H9 (cell line): ENCODE results near the gene YKT6. TPM values are rescaled to one million over a fixed set of nuclear protein-coding genes. Genes with fewer than 3 reads are reported as not detected.

ENCODE experiments used
- DNase-seq: peaks from one replicate; pipeline ENCODE4 v3.0.0-alpha.2; 2017
- H2AFZ ChIP-seq: one replicate; pipeline ENCODE4 v1.6.1; 2013; ENCODE audit warnings: mild to moderate bottlenecking, low read length, control low read depth, moderate library complexity
- H2AK5ac ChIP-seq: 2 replicates; pipeline ENCODE4 v1.6.1; 2013; ENCODE audit warnings: low read length, control low read depth, mixed read lengths; ENCODE audit not compliant: insufficient read length
- H2BK120ac ChIP-seq: one replicate; pipeline ENCODE4 v1.6.1; 2013; ENCODE audit warnings: low read depth, mild to moderate bottlenecking, low read length, control low read depth, inconsistent platforms; ENCODE audit not compliant: poor library complexity, severe bottlenecking
- H2BK12ac ChIP-seq: 2 replicates; pipeline ENCODE4 v1.6.1; 2013; ENCODE audit warnings: low read length, control low read depth, mixed read lengths, low read depth; ENCODE audit not compliant: insufficient read length
- H2BK15ac ChIP-seq: 2 replicates; pipeline ENCODE4 v1.6.1; 2013; ENCODE audit warnings: low read depth, low read length, control low read depth
- H2BK20ac ChIP-seq: one replicate; pipeline ENCODE4 v1.6.1; 2013; ENCODE audit warnings: low read depth, mild to moderate bottlenecking, low read length, control low read depth, inconsistent platforms; ENCODE audit not compliant: poor library complexity, severe bottlenecking
- H2BK5ac ChIP-seq: 2 replicates; pipeline ENCODE4 v1.6.1; 2013; ENCODE audit warnings: low read length, control low read depth, mixed read lengths; ENCODE audit not compliant: insufficient read length
- H3K14ac ChIP-seq: 2 replicates; pipeline ENCODE4 v1.6.1; 2013; ENCODE audit warnings: low read length, control low read depth; ENCODE audit not compliant: insufficient read depth
- H3K18ac ChIP-seq: 2 replicates; pipeline ENCODE4 v1.6.1; 2013; ENCODE audit warnings: low read depth, mild to moderate bottlenecking, mixed read lengths, low read length, control low read depth; ENCODE audit not compliant: insufficient read length
- H3K23ac ChIP-seq: 2 replicates; pipeline ENCODE4 v1.6.1; 2013; ENCODE audit warnings: low read length, control low read depth, mixed read lengths, low read depth; ENCODE audit not compliant: insufficient read length
- H3K23me2 ChIP-seq: 2 replicates; pipeline ENCODE4 v1.6.1; 2013; ENCODE audit warnings: low read depth, mild to moderate bottlenecking, mixed read lengths, low read length, control low read depth; ENCODE audit not compliant: insufficient read length, poor library complexity, severe bottlenecking
- H3K27ac ChIP-seq: 2 replicates; pipeline ENCODE4 v1.5.1; 2013; ENCODE audit warnings: low read length, control low read depth, mixed read lengths, low read depth; ENCODE audit not compliant: insufficient read length
- H3K27me3 ChIP-seq: 2 replicates; pipeline ENCODE4 v1.6.1; 2013; ENCODE audit warnings: low read length, control low read depth, inconsistent platforms; ENCODE audit not compliant: insufficient read depth
- H3K4ac ChIP-seq: 2 replicates; pipeline ENCODE4 v1.6.1; 2013; ENCODE audit warnings: low read depth, mild to moderate bottlenecking, control low read depth, inconsistent platforms, low read length, moderate library complexity
- H3K4me1 ChIP-seq: 2 replicates; pipeline ENCODE4 v1.6.1; 2013; ENCODE audit warnings: low read length, control low read depth, inconsistent platforms; ENCODE audit not compliant: insufficient read depth
- H3K4me2 ChIP-seq: 2 replicates; pipeline ENCODE4 v1.6.1; 2013; ENCODE audit warnings: low read length, control low read depth, mixed read lengths; ENCODE audit not compliant: insufficient read length, insufficient read depth
- H3K56ac ChIP-seq: 2 replicates; pipeline ENCODE4 v1.6.1; 2013; ENCODE audit warnings: low read depth, mild to moderate bottlenecking, mixed read lengths, low read length, control low read depth; ENCODE audit not compliant: insufficient read length
- H3K79me1 ChIP-seq: 2 replicates; pipeline ENCODE4 v1.6.1; 2013; ENCODE audit warnings: low read depth, mild to moderate bottlenecking, moderate library complexity, low read length, control low read depth, inconsistent platforms; ENCODE audit not compliant: insufficient read depth, poor library complexity, severe bottlenecking
- H3K79me2 ChIP-seq: 2 replicates; pipeline ENCODE4 v1.6.1; 2013; ENCODE audit warnings: low read length, control low read depth, inconsistent platforms; ENCODE audit not compliant: insufficient read depth
- H3K9ac ChIP-seq: 2 replicates; pipeline ENCODE4 v1.6.1; 2013; ENCODE audit warnings: low read length, control low read depth, mixed read lengths; ENCODE audit not compliant: insufficient read length; ENCODE audit errors: extremely low read depth
- H3K9me3 ChIP-seq: one replicate; pipeline ENCODE4 v1.6.1; 2013; ENCODE audit warnings: low read depth, low read length, inconsistent platforms; ENCODE audit not compliant: control insufficient read depth
- H3T11ph ChIP-seq: one replicate; pipeline ENCODE4 v1.6.1; 2013; ENCODE audit warnings: mild to moderate bottlenecking, low read length, control low read depth, inconsistent platforms
- H4K20me1 ChIP-seq: one replicate; pipeline ENCODE4 v1.6.1; 2013; ENCODE audit not compliant: control insufficient read depth, insufficient read length, insufficient read depth
- H4K5ac ChIP-seq: 2 replicates; pipeline ENCODE4 v1.6.1; 2013; ENCODE audit warnings: low read depth, mild to moderate bottlenecking, mixed read lengths, low read length, control low read depth; ENCODE audit not compliant: insufficient read length
- H4K8ac ChIP-seq: replicated peaks from 2 replicates; pipeline ENCODE4 v1.6.1; 2013; ENCODE audit warnings: low read length, control low read depth, mixed read lengths, low read depth; ENCODE audit not compliant: insufficient read length
- H4K91ac ChIP-seq: 2 replicates; pipeline ENCODE4 v1.6.1; 2013; ENCODE audit warnings: low read depth, mild to moderate bottlenecking, moderate library complexity, mixed read lengths, low read length, control low read depth; ENCODE audit not compliant: insufficient read length
- H3K27ac Mint-ChIP-seq, 3 experiments: 2 replicates in 2 of 3; 3 replicates in 1 of 3; pipeline ENCODE4 v1.8.0; 2020 to 2021; ENCODE audit warnings: mixed read lengths in 3 of 3, mild to moderate bottlenecking in 1 of 3, moderate library complexity in 1 of 3
- H3K27me3 Mint-ChIP-seq: 2 replicates; pipeline ENCODE4 v1.8.0; 2021; ENCODE audit warnings: low read depth, mild to moderate bottlenecking, moderate library complexity, mixed read lengths
- H3K36me3 Mint-ChIP-seq, 3 experiments: 2 replicates in 2 of 3; 3 replicates in 1 of 3; pipeline ENCODE4 v1.8.0; 2020 to 2021; ENCODE audit warnings: low read depth in 3 of 3, mixed read lengths in 3 of 3; ENCODE audit not compliant: insufficient read depth in 1 of 3
- H3K4me1 Mint-ChIP-seq, 2 experiments: 2 replicates each; pipeline ENCODE4 v1.8.0; 2020; ENCODE audit warnings: mixed read lengths in 2 of 2
- H3K4me3 Mint-ChIP-seq, 2 experiments: 2 replicates in 1 of 2; 3 replicates in 1 of 2; pipeline ENCODE4 v1.8.0; 2020 to 2021; ENCODE audit warnings: mild to moderate bottlenecking in 2 of 2, mixed read lengths in 2 of 2, moderate library complexity in 1 of 2
- H3K9me3 Mint-ChIP-seq, 2 experiments: 2 replicates in 1 of 2; 3 replicates in 1 of 2; pipeline ENCODE4 v1.8.0; 2020; ENCODE audit warnings: mild to moderate bottlenecking in 2 of 2, mixed read lengths in 2 of 2, moderate library complexity in 1 of 2
- CTCF ChIP-seq: fragments of 200-600 bp; sonication (generic); conservative IDR thresholded peaks from 3 replicates; pipeline ENCODE4 v1.8.0; 2021; ENCODE audit warnings: antibody characterized with exemption, mild to moderate bottlenecking
- WGBS: extraction: QIAGEN DNeasy Blood & Tissue Kit; methylation state at CpG from one replicate; pipeline ENCODE4 v1.1.7; 2013; ENCODE audit warnings: missing lambda C conversion rate, low lambda C conversion rate, mixed read lengths; ENCODE audit not compliant: insufficient read length; ENCODE audit errors: extremely low coverage; 5-methylcytosine and 5-hydroxymethylcytosine counted together
- total RNA-seq: library from RNA; stranded (reverse); gene quantifications from 2 replicates; pipeline ENCODE4 v1.2.1, GENCODE V29; 2021

Gene YKT6
- total RNA-seq, 1 experiment from 2014 or later = 104 TPM

- no peak overlapping the region for H3K23ac ChIP-seq
- no peaks in the 10 kb centered on the region for H3K4me1 ChIP-seq
- no peaks in the 10 kb centered on the region for H3K27me3 ChIP-seq
- H4K91ac ChIP-seq = no peak overlapping the region
- H2BK12ac ChIP-seq = no peak overlapping the region
- no peaks in the 10 kb centered on the region for H3K9me3 ChIP-seq
- no peaks in the 10 kb centered on the region for H3K23me2 ChIP-seq
- no peaks in the 10 kb centered on the region for H3K79me1 ChIP-seq
- H3K9ac ChIP-seq = no peak overlapping the region
- H3K9me3 Mint-ChIP-seq = no peaks in the 10 kb centered on the region; a peak in 1 of 5 replicates
- H3K14ac ChIP-seq = no peak overlapping the region
- H3K4me1 Mint-ChIP-seq = peaks cover 21 to 43% of the 10 kb centered on the region in 2 experiments
- no peak overlapping the region for H2BK5ac ChIP-seq
- peak overlapping the region in 1 of 3 experiments; percentile 96; a peak in 3 of 7 replicates for H3K27ac Mint-ChIP-seq
- no peaks in the 10 kb centered on the region for H4K20me1 ChIP-seq
- no peak overlapping the region; a peak in 1 of 5 replicates for H3K4me3 Mint-ChIP-seq
- H2BK120ac ChIP-seq = no peak overlapping the region
- H3K4me2 ChIP-seq = no peak overlapping the region
- TF ChIP-seq CTCF = no peak
- H2BK15ac ChIP-seq = no peak overlapping the region
- no peak overlapping the region for H4K5ac ChIP-seq
- H3K27me3 Mint-ChIP-seq = no peaks in the 10 kb centered on the region
- no peak overlapping the region for H3K27ac ChIP-seq
- H2BK20ac ChIP-seq = no peak overlapping the region
- DNase-seq = no peak
- peaks cover 28 to 42% (median 39%) of the 10 kb centered on the region in 3 experiments for H3K36me3 Mint-ChIP-seq
- H2AFZ ChIP-seq = no peak overlapping the region
- no peak overlapping the region for H4K8ac ChIP-seq
- H3K4ac ChIP-seq = no peak overlapping the region
- H2AK5ac ChIP-seq = no peak overlapping the region
- no peak overlapping the region for H3K18ac ChIP-seq
- no CpG with 5 or more reads among the region's 3 CpGs for WGBS
- no peak overlapping the region for H3K56ac ChIP-seq
- no peak overlapping the region for H3T11ph ChIP-seq
- no peaks in the 10 kb centered on the region for H3K79me2 ChIP-seq
These were observed 12.6 kb downstream of the YKT6 start for GRCh38 chr7:44213206-44213876.
